Testis (tissue), 3 donors: ENCODE results near the gene IFIH1. TPM values are rescaled to one million over a fixed set of nuclear protein-coding genes. Genes with fewer than 3 reads are reported as not detected.
A peak's percentile ranks its signal among the peaks of the same experiment; 100 is the strongest.

Experiments
- DNase-seq: peaks from one replicate; pipeline ENCODE4 v3.0.0-alpha.2; 2019
- H3K27ac ChIP-seq, 2 donors: fragments of 200-600 bp; sonication (generic); one replicate each; pipeline ENCODE4 v1.5.1; 2019
- H3K27me3 ChIP-seq: fragments of 200-600 bp; sonication (generic); one replicate; pipeline ENCODE4 v1.5.1; 2019
- H3K36me3 ChIP-seq: fragments of 200-600 bp; sonication (generic); one replicate; pipeline ENCODE4 v1.5.1; 2017; ENCODE audit warnings: low read depth; ENCODE audit errors: missing control alignments
- H3K4me1 ChIP-seq: fragments of 200-600 bp; sonication (generic); one replicate; pipeline ENCODE4 v1.5.1; 2019
- H3K4me3 ChIP-seq, 2 donors: fragments of 200-600 bp; sonication (generic); one replicate each; pipeline ENCODE4 v1.5.1; 2017 to 2019
- H3K9me3 ChIP-seq: fragments of 200-600 bp; sonication (generic); one replicate; pipeline ENCODE4 v1.5.1; 2017
- POLR2A ChIP-seq: fragments of 450-650 bp; IDR thresholded peaks from one replicate; pipeline ENCODE4 v1.6.1; 2017; ENCODE audit warnings: antibody characterized with exemption, mild to moderate bottlenecking, moderate library complexity
- WGBS, 2 donors: methylation state at CpG; one replicate each; pipeline ENCODE4 v1.1.5; 2018; 5-methylcytosine and 5-hydroxymethylcytosine counted together
- intact Hi-C: fragments of 100-400 bp; cut with DNase I; formaldehyde crosslinking; loops from one replicate; pipeline ENCODE4 v1.15.1; 2023; ENCODE audit warnings: low total_unique reads
- polyA plus RNA-seq: library from polyadenylated mRNA; stranded (reverse); fragments of 350-450 nt; fragmentation: Illumina TruSeq; extraction: RNeasy Lipid Tissue Mini Kit (QIAGEN cat#74804); gene quantifications from one replicate; pipeline ENCODE4 v1.2.3, GENCODE V29; 2014; ENCODE audit warnings: low read depth, low replicate concordance; ENCODE audit not compliant: insufficient read depth
- total RNA-seq, 2 donors: library from RNA; depleted of rRNA; stranded (reverse); fragments of >200 nt; gene quantifications; one replicate each; pipeline ENCODE4 v1.2.3, GENCODE V29; 2016
- TF ChIP-seq, protein P1 (sequence below), 3 experiments: fragments of 450-650 bp in 2 of 3; fragments of 200-600 bp in 1 of 3; sonication (generic) in 1 of 3; IDR thresholded peaks; one replicate each; pipeline ENCODE4 v1.5.1; 2016 to 2019; ENCODE audit warnings: antibody characterized with exemption in 3 of 3, mild to moderate bottlenecking in 2 of 3, moderate library complexity in 1 of 3

The IFIH1 gene
- total and polyA plus RNA-seq, 3 donors from 2014 or later = 6.0 to 12.8 (median 8.2) TPM

DNA sequence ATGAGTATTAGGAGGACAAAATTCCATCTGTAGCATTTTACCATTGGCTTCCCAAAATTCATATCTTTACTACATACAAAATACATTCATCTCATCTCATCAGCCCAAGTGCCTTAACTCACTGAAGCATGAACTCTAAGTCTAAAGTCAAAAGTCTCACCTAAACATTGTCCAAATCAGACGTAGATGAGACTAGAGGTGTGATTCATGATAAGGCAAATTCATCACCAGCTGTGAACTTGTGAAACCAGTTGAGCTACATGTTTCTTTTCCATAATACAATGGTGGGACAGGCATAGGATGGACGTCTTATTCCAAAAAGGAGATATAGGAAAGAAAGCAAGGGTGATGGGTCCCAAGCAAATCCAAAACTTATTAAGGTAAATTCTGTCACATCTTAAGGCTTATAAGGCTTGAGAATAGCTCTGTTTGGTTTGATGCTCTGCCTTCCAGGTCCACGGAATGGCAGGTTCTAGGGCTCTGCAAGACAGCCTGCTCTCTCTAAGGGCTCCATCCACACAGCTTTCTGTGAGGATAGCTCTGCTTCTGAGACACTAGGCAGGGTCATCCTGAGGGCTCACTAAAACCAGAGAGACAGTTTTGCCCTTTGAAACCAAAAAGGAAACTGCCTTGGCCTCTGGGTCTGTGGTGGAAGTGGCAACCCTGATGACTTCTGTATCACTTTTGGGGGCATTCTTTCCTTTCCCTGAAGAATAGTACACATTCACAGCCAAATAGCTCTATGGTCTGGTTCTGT, 9.6 kb downstream of the IFIH1 start:
- Histone ChIP-seq H3K27ac (no peak overlapping the region), H3K4me1 (no peaks in the 10 kb centered on the region), H3K36me3 (no peaks in the 10 kb centered on the region), H3K27me3 (no peaks in the 10 kb centered on the region), H3K4me3 (no peak overlapping the region), H3K9me3 (no peaks in the 10 kb centered on the region)
- no peak for DNase-seq
- intact Hi-C loops = loop anchor here (10.0 kb wide), 1 partner anchor 84 kb away; no protein-coding TSS in a partner anchor
- WGBS, 2 donors = 75 to 90% methylated on average over 3 of the region's 3 CpGs
- TF ChIP-seq POLR2A = no peak
- TF ChIP-seq, protein P1, sequence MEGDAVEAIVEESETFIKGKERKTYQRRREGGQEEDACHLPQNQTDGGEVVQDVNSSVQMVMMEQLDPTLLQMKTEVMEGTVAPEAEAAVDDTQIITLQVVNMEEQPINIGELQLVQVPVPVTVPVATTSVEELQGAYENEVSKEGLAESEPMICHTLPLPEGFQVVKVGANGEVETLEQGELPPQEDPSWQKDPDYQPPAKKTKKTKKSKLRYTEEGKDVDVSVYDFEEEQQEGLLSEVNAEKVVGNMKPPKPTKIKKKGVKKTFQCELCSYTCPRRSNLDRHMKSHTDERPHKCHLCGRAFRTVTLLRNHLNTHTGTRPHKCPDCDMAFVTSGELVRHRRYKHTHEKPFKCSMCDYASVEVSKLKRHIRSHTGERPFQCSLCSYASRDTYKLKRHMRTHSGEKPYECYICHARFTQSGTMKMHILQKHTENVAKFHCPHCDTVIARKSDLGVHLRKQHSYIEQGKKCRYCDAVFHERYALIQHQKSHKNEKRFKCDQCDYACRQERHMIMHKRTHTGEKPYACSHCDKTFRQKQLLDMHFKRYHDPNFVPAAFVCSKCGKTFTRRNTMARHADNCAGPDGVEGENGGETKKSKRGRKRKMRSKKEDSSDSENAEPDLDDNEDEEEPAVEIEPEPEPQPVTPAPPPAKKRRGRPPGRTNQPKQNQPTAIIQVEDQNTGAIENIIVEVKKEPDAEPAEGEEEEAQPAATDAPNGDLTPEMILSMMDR (IDR thresholded peaks at IDR 0.05) = no peak

DNA sequence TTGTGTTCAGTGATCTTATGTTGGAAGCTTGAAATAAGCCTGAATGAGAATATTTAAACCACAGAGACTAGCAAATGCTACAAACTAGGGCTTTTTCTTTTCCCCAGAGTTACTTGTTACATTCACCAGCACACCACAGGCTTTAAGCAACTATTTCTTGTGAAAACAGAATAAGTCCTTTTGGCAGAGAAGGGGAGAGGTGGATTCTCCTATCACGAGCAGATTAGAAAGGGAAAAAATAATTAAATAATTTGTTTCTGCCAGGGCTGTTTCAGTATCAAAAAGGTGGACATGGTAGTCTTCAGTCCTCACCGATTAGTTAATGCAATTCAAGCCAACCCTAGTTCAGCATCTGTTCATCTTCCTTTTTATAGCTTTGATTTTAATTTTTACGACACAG, 12.6 kb downstream of the IFIH1 start:
- no peak overlapping the region for H3K4me3 ChIP-seq
- H3K36me3 ChIP-seq = no peaks in the 10 kb centered on the region
- no peak for TF ChIP-seq POLR2A
- TF ChIP-seq, protein P1 (IDR thresholded peaks at IDR 0.05) = no peak
- intact Hi-C loops = loop anchor here (10.0 kb wide), 1 partner anchor 81 kb away; no protein-coding TSS in a partner anchor
- 87 to 89% methylated on average over 3 of the region's 3 CpGs for WGBS, 2 donors
- H3K27ac ChIP-seq = no peak overlapping the region
- H3K9me3 ChIP-seq = no peaks in the 10 kb centered on the region
- DNase-seq = no peak
- H3K4me1 ChIP-seq = no peaks in the 10 kb centered on the region
- no peaks in the 10 kb centered on the region for H3K27me3 ChIP-seq

- TF ChIP-seq, protein P1 (IDR thresholded peaks at IDR 0.05) = no peak
- no peak for TF ChIP-seq POLR2A
- DNase-seq = no peak
- intact Hi-C loops = loop anchor here (10.0 kb wide), 1 partner anchor 77 kb away; no protein-coding TSS in a partner anchor
- no peaks in the 10 kb centered on the region for H3K36me3 ChIP-seq
- 68 to 88% methylated on average over 1 of the region's 1 CpG for WGBS, 2 donors
- H3K27me3 ChIP-seq = no peaks in the 10 kb centered on the region
- no peak overlapping the region for H3K27ac ChIP-seq
- H3K4me1 ChIP-seq = no peaks in the 10 kb centered on the region
- H3K9me3 ChIP-seq = no peaks in the 10 kb centered on the region
- H3K4me3 ChIP-seq = no peak overlapping the region
Measured at GRCh38 chr2:162301877-162302276, 16.6 kb downstream of the IFIH1 start.

- intact Hi-C loops = loop anchor here (10.0 kb wide), 1 partner anchor 76 kb away; no protein-coding TSS in a partner anchor
- 14 to 15% methylated on average over 6 of the region's 6 CpGs for WGBS, 2 donors
- DNase-seq = peak; percentile 67
- H3K9me3 ChIP-seq = no peaks in the 10 kb centered on the region
- H3K4me1 ChIP-seq = no peaks in the 10 kb centered on the region
- no peak overlapping the region for H3K27ac ChIP-seq
- no peaks in the 10 kb centered on the region for H3K36me3 ChIP-seq
- no peak for TF ChIP-seq POLR2A
- TF ChIP-seq, protein P1 (IDR thresholded peaks at IDR 0.05) = peak; percentile 74 to 96 (median 78)
- H3K27me3 ChIP-seq = no peaks in the 10 kb centered on the region
- no peak overlapping the region for H3K4me3 ChIP-seq
Measured at GRCh38 chr2:162301151-162301804, 17.2 kb downstream of the IFIH1 start.
